Thoracic aorta (tissue), 2 donors: ENCODE results near the gene IQCE. TPM values are rescaled to one million over a fixed set of nuclear protein-coding genes. Genes with fewer than 3 reads are reported as not detected.

Experiments used
- ATAC-seq: fragments of 150-250 bp; one replicate; pipeline ENCODE4 v1.8.0; 2017; ENCODE audit warnings: low read depth; ENCODE audit not compliant: insufficient number of reproducible peaks, low FRiP score
- DNase-seq: peaks from one replicate; pipeline ENCODE4 v3.0.0-alpha.2; 2020; ENCODE audit warnings: low spot score
- H3K27ac ChIP-seq, 2 donors: fragments of 200-600 bp; sonication (generic); 1 replicate in 1 of 2; 2 replicates in 1 of 2; pipeline ENCODE4 v1.5.1; 2016; ENCODE audit warnings: mild to moderate bottlenecking in 2 of 2, moderate library complexity in 2 of 2
- H3K27me3 ChIP-seq: fragments of 200-600 bp; sonication (generic); replicated peaks from 2 replicates; pipeline ENCODE4 v1.6.0; 2016; ENCODE audit warnings: mild to moderate bottlenecking; ENCODE audit not compliant: insufficient read depth
- H3K36me3 ChIP-seq: fragments of 200-600 bp; sonication (generic); one replicate; pipeline ENCODE4 v1.5.1; 2016
- H3K4me1 ChIP-seq, 2 donors: fragments of 200-600 bp; sonication (generic); 1 replicate in 1 of 2; 2 replicates in 1 of 2; pipeline versions ENCODE4 v1.5.1 to v1.6.0; 2016; ENCODE audit warnings: low read depth in 2 of 2, mild to moderate bottlenecking in 1 of 2; ENCODE audit not compliant: control insufficient read depth in 1 of 2
- H3K4me3 ChIP-seq: fragments of 200-600 bp; sonication (generic); 2 replicates; pipeline ENCODE4 v1.5.1; 2016; ENCODE audit warnings: mild to moderate bottlenecking
- H3K9me3 ChIP-seq: fragments of 200-600 bp; sonication (generic); 2 replicates; pipeline ENCODE4 v1.5.1; 2016
- total RNA-seq, 2 donors: library from RNA; depleted of rRNA; stranded (reverse); fragments of >200 nt; gene quantifications; one replicate each; pipeline versions ENCODE4 v1.1.0 to v1.2.3, GENCODE V29; 2016
- TF ChIP-seq, protein P1 (sequence below): fragments of 200-600 bp; sonication (generic); IDR thresholded peaks from one replicate; pipeline ENCODE4 v1.5.1; 2019; ENCODE audit warnings: antibody characterized with exemption

IQCE gene
- total RNA-seq, 2 donors from 2014 or later, result 10.6 to 40.1 TPM

DNA sequence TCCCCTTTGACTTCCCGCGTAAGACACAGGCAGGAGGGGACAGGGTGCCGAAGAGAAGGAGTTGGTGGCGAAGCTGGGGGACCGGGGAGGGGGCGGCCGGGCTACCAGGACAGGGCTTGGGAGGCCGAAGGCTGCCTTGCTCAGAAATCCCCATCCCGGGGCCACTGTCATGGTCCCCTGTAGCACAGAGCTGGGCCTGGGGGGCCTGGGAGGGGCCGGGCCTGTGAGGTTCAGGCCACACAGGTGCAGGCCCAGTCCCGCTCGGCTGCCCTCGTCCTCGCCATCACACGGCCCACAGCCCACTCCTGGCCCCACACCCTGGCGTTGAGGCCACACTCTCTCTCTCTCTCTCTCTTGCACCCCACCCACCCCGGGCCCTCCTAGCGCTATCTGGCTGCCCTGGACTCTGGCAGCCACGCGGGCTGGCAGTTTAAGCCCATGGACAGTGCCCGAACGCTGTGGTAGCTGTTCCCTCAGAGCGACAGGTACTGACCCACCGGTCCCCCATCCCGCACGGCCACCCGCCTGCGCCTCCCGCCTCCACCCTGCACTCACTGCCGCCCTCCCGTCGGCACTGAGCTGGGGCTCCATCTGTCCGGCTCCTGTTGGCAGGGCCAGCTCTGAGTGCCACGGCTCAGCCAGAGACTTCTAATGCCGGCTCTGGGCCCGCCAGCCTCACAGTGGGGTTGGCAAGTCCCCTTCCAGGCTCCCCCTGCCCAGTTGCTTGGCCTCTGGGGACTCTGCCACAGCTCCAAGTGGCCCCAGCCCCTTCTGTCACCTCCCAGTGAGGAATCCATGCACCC is 101.0 kb downstream of the IQCE start:
- Histone ChIP-seq H3K27ac (no peak overlapping the region), H3K4me3 (no peak overlapping the region), H3K4me1 (no peaks in the 10 kb centered on the region), H3K36me3 (peaks cover 37% of the 10 kb centered on the region), H3K9me3 (no peaks in the 10 kb centered on the region), H3K27me3 (no peaks in the 10 kb centered on the region)
- ATAC-seq, result no peak
- TF ChIP-seq, protein P1, sequence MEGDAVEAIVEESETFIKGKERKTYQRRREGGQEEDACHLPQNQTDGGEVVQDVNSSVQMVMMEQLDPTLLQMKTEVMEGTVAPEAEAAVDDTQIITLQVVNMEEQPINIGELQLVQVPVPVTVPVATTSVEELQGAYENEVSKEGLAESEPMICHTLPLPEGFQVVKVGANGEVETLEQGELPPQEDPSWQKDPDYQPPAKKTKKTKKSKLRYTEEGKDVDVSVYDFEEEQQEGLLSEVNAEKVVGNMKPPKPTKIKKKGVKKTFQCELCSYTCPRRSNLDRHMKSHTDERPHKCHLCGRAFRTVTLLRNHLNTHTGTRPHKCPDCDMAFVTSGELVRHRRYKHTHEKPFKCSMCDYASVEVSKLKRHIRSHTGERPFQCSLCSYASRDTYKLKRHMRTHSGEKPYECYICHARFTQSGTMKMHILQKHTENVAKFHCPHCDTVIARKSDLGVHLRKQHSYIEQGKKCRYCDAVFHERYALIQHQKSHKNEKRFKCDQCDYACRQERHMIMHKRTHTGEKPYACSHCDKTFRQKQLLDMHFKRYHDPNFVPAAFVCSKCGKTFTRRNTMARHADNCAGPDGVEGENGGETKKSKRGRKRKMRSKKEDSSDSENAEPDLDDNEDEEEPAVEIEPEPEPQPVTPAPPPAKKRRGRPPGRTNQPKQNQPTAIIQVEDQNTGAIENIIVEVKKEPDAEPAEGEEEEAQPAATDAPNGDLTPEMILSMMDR, result no peak
- DNase-seq, result no peak

DNA sequence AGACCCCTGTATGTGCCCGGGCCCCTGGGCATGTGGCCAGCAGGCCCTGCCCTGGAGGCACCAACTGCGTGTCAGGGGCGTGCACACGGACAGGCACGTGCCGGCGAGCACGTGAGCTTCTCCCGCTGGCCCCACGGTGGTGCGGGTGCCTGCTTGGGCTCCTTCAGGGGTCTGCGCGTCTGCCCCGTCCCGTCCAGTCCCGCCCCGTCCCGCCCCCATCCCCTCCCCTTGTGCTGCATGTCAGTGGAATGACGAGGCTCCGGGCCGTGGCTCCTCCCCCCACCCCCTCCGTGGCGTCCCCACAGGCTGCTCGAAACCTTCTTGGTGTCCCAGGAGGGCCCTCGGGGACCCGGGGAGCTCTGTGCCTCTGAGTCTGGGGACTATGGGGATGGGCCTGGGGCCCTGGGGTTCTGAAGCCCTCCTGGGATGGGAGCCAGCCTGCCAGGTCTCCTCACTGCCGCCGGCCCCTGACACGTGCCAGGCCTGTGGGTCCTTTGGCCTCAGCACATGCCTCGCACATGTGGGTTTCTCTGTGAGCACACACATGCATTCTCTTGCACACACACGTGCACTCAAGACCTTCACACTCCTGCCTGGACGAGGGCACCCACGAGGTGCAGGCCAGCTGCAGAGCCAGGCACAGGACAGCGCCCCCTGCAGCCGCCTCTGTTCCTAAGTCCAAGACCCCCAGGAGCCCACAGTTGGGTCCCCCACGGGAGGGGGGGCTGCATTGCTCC is 101.7 kb downstream of the IQCE start:
- DNase-seq (no peak), ATAC-seq (no peak)
- H3K4me3 ChIP-seq, result no peak overlapping the region
- H3K9me3 ChIP-seq, result no peaks in the 10 kb centered on the region
- peaks cover 35% of the 10 kb centered on the region for H3K36me3 ChIP-seq
- no peaks in the 10 kb centered on the region for H3K4me1 ChIP-seq
- TF ChIP-seq, protein P1, result no peak
- H3K27ac ChIP-seq, result no peak overlapping the region
- H3K27me3 ChIP-seq, result no peaks in the 10 kb centered on the region

DNA sequence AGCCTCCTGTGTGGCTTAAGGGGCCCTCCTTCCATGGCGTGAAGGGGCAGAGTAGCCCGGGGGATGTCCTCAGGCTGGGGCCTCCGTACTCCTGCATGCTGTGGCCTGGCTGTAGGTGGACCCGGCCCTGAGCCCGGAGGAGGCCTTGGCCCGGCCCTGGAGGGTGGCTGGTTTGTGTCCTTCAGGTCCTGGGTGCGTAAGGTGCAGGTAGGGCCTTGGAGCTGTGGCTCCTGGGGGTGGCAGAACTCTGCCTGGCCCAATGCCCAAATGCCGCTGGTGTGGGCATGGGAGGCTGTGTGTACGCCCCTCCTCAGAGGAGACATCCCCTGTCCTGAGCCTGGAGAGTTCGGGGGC is 102.3 kb downstream of the IQCE start:
- ATAC-seq (no peak), DNase-seq (no peak)
- Histone ChIP-seq H3K27ac (no peak overlapping the region), H3K36me3 (peaks cover 31% of the 10 kb centered on the region), H3K4me1 (no peaks in the 10 kb centered on the region), H3K9me3 (no peaks in the 10 kb centered on the region), H3K4me3 (no peak overlapping the region), H3K27me3 (no peaks in the 10 kb centered on the region)
- TF ChIP-seq, protein P1, result no peak

DNA sequence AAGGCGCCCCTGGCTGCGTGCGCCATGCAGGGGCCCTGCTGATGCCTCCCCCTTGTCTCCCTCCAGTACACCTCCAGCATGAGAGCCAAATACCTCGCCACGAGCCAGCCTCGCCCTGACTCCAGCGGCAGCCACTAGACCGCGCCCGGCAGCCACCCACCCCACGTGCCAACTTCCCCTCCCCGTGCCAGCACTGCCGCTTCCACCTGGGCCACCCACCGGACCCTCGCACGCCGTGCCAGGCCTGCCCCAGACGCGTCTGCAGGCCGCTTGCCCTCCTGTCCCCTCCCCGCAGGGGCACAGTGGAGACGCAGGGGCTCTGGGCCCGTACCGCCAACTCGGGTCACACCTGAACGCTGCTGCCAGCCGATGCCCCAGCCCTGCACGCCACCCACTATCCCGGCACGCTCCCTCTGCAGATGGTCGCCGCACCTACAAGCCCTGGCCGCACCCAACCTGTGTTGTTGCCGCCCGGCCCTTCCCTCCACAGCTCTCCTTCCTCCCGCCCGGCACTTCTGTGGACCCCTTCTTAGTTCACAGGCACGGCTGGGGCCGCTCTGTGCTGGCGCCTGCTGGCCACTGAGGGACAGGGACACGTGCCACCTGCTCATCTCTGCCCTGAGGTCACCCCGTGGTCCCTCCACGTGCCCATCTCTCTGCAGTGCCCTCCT is 103.0 kb downstream of the IQCE start:
- Histone ChIP-seq H3K9me3 (no peaks in the 10 kb centered on the region), H3K36me3 (peaks cover 25% of the 10 kb centered on the region), H3K27ac (no peak overlapping the region), H3K27me3 (no peaks in the 10 kb centered on the region), H3K4me3 (no peak overlapping the region), H3K4me1 (no peaks in the 10 kb centered on the region)
- DNase-seq (no peak), ATAC-seq (no peak)
- TF ChIP-seq, protein P1, result no peak
